Suprapubic skin (tissue), 3 donors: Measurements from ENCODE around the gene GRIN2A.

Experiments used
- CTCF ChIP-seq, 2 donors: fragments of 200-600 bp in 1 of 2; fragments of 450-650 bp in 1 of 2; sonication (generic) in 1 of 2; IDR thresholded peaks; one replicate each; pipeline ENCODE4 v1.5.1; 2016 to 2019; ENCODE audit warnings: antibody characterized with exemption in 2 of 2, mild to moderate bottlenecking in 1 of 2, moderate library complexity in 1 of 2
- POLR2A ChIP-seq, 2 donors: fragments of 450-650 bp; IDR thresholded peaks; one replicate each; pipeline ENCODE4 v1.6.1; 2017; ENCODE audit warnings: antibody characterized with exemption in 2 of 2, mild to moderate bottlenecking in 2 of 2, moderate library complexity in 2 of 2

- TF ChIP-seq CTCF (IDR thresholded peaks at IDR 0.05) (no peak), POLR2A (IDR thresholded peaks at IDR 0.05) (no peak)
Measured at GRCh38 chr16:9854675-9855074, 327.6 kb downstream of the GRIN2A start.
